Pancreas (tissue), 10 donors: ENCODE measurements around the gene PPIF. TPM values are rescaled to one million over a fixed set of nuclear protein-coding genes. Genes with fewer than 3 reads are reported as not detected.

Experiments
- ATAC-seq, 4 donors: fragments of 200-7000 bp; cut with Tn5 transposase; one replicate each; pipeline versions ENCODE4 v1.8.0 to v1.9.1; 2020; ENCODE audit warnings: mild to moderate bottlenecking in 4 of 4, moderate library complexity in 4 of 4
- DNase-seq, 6 donors: peaks; one replicate each; pipeline ENCODE4 v3.0.0-alpha.2; 2020
- FAIRE-seq: peaks from 2 replicates; lab custom pipeline; 2012; peaks lifted over from hg19 to GRCh38; lab: Jason Lieb, UNC
- H3K27ac ChIP-seq, 4 donors: fragments of 200-600 bp; sonication (generic); 1 replicate in 3 of 4; 2 replicates in 1 of 4; pipeline versions ENCODE4 v1.5.0 to v1.8.0; 2020
- H3K27me3 ChIP-seq, 4 donors: fragments of 200-600 bp; one replicate each; pipeline ENCODE4 v1.8.0; 2021
- H3K36me3 ChIP-seq, 3 donors: fragments of 200-600 bp; sonication (generic) in 1 of 3; one replicate each; pipeline versions ENCODE4 v1.5.0 to v1.8.0; 2020 to 2021
- H3K4me1 ChIP-seq, 3 donors: fragments of 200-600 bp; one replicate each; pipeline ENCODE4 v1.8.0; 2021
- H3K4me3 ChIP-seq, 4 donors: fragments of 200-600 bp; sonication (generic) in 2 of 4; one replicate each; pipeline versions ENCODE4 v1.5.0 to v1.8.0; 2020 to 2021
- H3K9me3 ChIP-seq, 4 donors: fragments of 200-600 bp; one replicate each; pipeline ENCODE4 v1.8.0; 2021
- CTCF ChIP-seq, 4 donors: fragments of 200-600 bp; sonication (generic) in 3 of 4; IDR thresholded peaks; one replicate each; pipeline versions ENCODE4 v1.5.0 to v1.8.0; 2021; ENCODE audit warnings: antibody characterized with exemption in 4 of 4
- WGBS, 2 donors: extraction: QIAGEN DNeasy Blood & Tissue Kit; methylation state at CpG; one replicate each; pipeline ENCODE4 v1.1.7; 2013; 5-methylcytosine and 5-hydroxymethylcytosine counted together
- intact Hi-C, 3 donors: fragments of 100-400 bp; cut with DNase I; formaldehyde crosslinking; loops; one replicate each; pipeline versions ENCODE4 v1.11.1 to v1.14.2; 2022
- polyA plus RNA-seq, 2 donors: library from polyadenylated mRNA; stranded (reverse); fragments of 200-250 nt; gene quantifications; one replicate each; pipeline ENCODE4 v1.2.3, GENCODE V29; 2013
- total RNA-seq, 6 donors: library from RNA; stranded (reverse); fragmentation: NEBNext Ultra II Directional in 4 of 6; extraction: Animal tissue kit (Norgen Biotek cat#: 25700) in 4 of 6; gene quantifications; one replicate each; pipeline versions ENCODE4 v1.2.1 to v1.2.4, GENCODE V29; 2021 to 2023
- donor health status: healthy with polysubstance abuse.
- donor health status: DM: no; HTN: no; CAD: no; lungs with moderate emphysema.
- donor health status: DM: no; HTN: no; CAD: no.
- donor health status: control.
- donor health status: control.
- donor health status: Bipolar disorder and iron deficiency.
- donor health status: DM: yes; HTN: yes; CAD: no.
- donor health status: DM: no; HTN: no; CAD: no.
- donor health status: DM: no; HTN: no; CAD: no.
- donor health status: DM: yes; HTN: yes; CAD: no.

The PPIF gene
- total and polyA plus RNA-seq, 8 donors = 21.2 to 61.8 (median 42.0) TPM

GRCh38 chr10:79359816-79360498 lies 12.7 kb downstream of the PPIF start:
- FAIRE-seq (no peak), DNase-seq (peak in 1 of 6 donors; percentile 10), ATAC-seq (no peak)
- 96 to 97% methylated on average over 6 of the region's 6 CpGs for WGBS, 2 donors
- Histone ChIP-seq H3K36me3 (peaks cover 0 to 7% (median 0%) of the 10 kb centered on the region in 3 donors), H3K9me3 (no peaks in the 10 kb centered on the region), H3K4me3 (no peak overlapping the region), H3K27ac (no peak overlapping the region), H3K4me1 (peaks cover 0 to 4% (median 0%) of the 10 kb centered on the region in 3 donors), H3K27me3 (no peaks in the 10 kb centered on the region)
- TF ChIP-seq CTCF (IDR thresholded peaks at IDR 0.05) = no peak
- intact Hi-C loops = no loop called here

GRCh38 chr10:79360499-79361342 lies 13.5 kb downstream of the PPIF start:
- no peaks in the 10 kb centered on the region for H3K36me3 ChIP-seq
- FAIRE-seq (no peak), DNase-seq (peak in 2 of 6 donors; percentile 4 to 11), ATAC-seq (no peak)
- no peaks in the 10 kb centered on the region for H3K9me3 ChIP-seq
- H3K27ac ChIP-seq = no peak overlapping the region
- 94 to 97% methylated on average over 5 of the region's 5 CpGs for WGBS, 2 donors
- no peak overlapping the region for H3K4me3 ChIP-seq
- H3K27me3 ChIP-seq = no peaks in the 10 kb centered on the region
- no peak for TF ChIP-seq CTCF (IDR thresholded peaks at IDR 0.05)
- H3K4me1 ChIP-seq = peaks cover 0 to 4% (median 0%) of the 10 kb centered on the region in 3 donors
- intact Hi-C loops = no loop called here

- WGBS, 2 donors = 82 to 87% methylated on average over 4 of the region's 4 CpGs
- FAIRE-seq (no peak), ATAC-seq (no peak)
Measured at GRCh38 chr10:79361726-79362397, 14.6 kb downstream of the PPIF start.

GRCh38 chr10:79367426-79368189 lies 20.3 kb downstream of the PPIF start:
- no peak for FAIRE-seq
- no peak overlapping the region for H3K4me3 ChIP-seq
- no peaks in the 10 kb centered on the region for H3K27me3 ChIP-seq
- H3K36me3 ChIP-seq = no peaks in the 10 kb centered on the region
- ATAC-seq = no peak
- TF ChIP-seq CTCF (IDR thresholded peaks at IDR 0.05) = no peak
- intact Hi-C loops = no loop called here
- H3K9me3 ChIP-seq = no peaks in the 10 kb centered on the region
- 80 to 81% methylated on average over 6 of the region's 6 CpGs for WGBS, 2 donors
- DNase-seq = no peak
- no peaks in the 10 kb centered on the region for H3K4me1 ChIP-seq
- H3K27ac ChIP-seq = no peak overlapping the region

More at GRCh38 chr10:79361726-79362397, 14.6 kb downstream of the PPIF start:
- Histone ChIP-seq H3K27me3 (no peaks in the 10 kb centered on the region), H3K9me3 (no peaks in the 10 kb centered on the region), H3K36me3 (no peaks in the 10 kb centered on the region), H3K4me3 (no peak overlapping the region), H3K27ac (no peak overlapping the region), H3K4me1 (peaks cover 0 to 4% (median 0%) of the 10 kb centered on the region in 3 donors)
- no peak for TF ChIP-seq CTCF (IDR thresholded peaks at IDR 0.05)
- DNase-seq = no peak
- intact Hi-C loops = no loop called here
